ENCODE data around the gene TNS4.

Gene TNS4

GRCh38 chr17:40526668-40527067 lies 25.2 kb upstream of the TNS4 start:
- TF ChIP-seq, protein P1, sequence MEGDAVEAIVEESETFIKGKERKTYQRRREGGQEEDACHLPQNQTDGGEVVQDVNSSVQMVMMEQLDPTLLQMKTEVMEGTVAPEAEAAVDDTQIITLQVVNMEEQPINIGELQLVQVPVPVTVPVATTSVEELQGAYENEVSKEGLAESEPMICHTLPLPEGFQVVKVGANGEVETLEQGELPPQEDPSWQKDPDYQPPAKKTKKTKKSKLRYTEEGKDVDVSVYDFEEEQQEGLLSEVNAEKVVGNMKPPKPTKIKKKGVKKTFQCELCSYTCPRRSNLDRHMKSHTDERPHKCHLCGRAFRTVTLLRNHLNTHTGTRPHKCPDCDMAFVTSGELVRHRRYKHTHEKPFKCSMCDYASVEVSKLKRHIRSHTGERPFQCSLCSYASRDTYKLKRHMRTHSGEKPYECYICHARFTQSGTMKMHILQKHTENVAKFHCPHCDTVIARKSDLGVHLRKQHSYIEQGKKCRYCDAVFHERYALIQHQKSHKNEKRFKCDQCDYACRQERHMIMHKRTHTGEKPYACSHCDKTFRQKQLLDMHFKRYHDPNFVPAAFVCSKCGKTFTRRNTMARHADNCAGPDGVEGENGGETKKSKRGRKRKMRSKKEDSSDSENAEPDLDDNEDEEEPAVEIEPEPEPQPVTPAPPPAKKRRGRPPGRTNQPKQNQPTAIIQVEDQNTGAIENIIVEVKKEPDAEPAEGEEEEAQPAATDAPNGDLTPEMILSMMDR (IDR thresholded peaks at IDR 0.05; ENCODE audit: insufficient read depth, low read length, poor library complexity, severe bottlenecking), result no peak
- Histone ChIP-seq H3K4me3 (replicated peaks; ENCODE audit: low read depth, low read length) (no peak overlapping the region), H3K36me3 (ENCODE audit: control insufficient read depth, insufficient read depth, low read length) (no peaks in the 10 kb centered on the region), H3K27me3 (replicated peaks; ENCODE audit: control insufficient read depth, insufficient read depth, low read length) (no peaks in the 10 kb centered on the region)
- no peak for DNase-seq (ENCODE audit: extremely low read depth, insufficient read length)

GRCh38 chr17:40525294-40525693 lies 23.9 kb upstream of the TNS4 start:
- Histone ChIP-seq H3K36me3 (ENCODE audit: control insufficient read depth, insufficient read depth, low read length) (no peaks in the 10 kb centered on the region), H3K27me3 (replicated peaks; ENCODE audit: control insufficient read depth, insufficient read depth, low read length) (no peaks in the 10 kb centered on the region), H3K4me3 (replicated peaks; ENCODE audit: low read depth, low read length) (no peak overlapping the region)
- no peak for DNase-seq (ENCODE audit: extremely low read depth, insufficient read length)
- TF ChIP-seq, protein P1 (IDR thresholded peaks at IDR 0.05; ENCODE audit: insufficient read depth, low read length, poor library complexity, severe bottlenecking), result no peak

- DNase-seq (ENCODE audit: extremely low read depth, insufficient read length), result no peak
- Histone ChIP-seq H3K4me3 (replicated peaks; ENCODE audit: low read depth, low read length) (no peak overlapping the region), H3K36me3 (ENCODE audit: control insufficient read depth, insufficient read depth, low read length) (no peaks in the 10 kb centered on the region), H3K27me3 (replicated peaks; ENCODE audit: control insufficient read depth, insufficient read depth, low read length) (no peaks in the 10 kb centered on the region)
- TF ChIP-seq, protein P1 (IDR thresholded peaks at IDR 0.05; ENCODE audit: insufficient read depth, low read length, poor library complexity, severe bottlenecking), result no peak
Measured at GRCh38 chr17:40524243-40524965, 23.0 kb upstream of the TNS4 start.

DNA sequence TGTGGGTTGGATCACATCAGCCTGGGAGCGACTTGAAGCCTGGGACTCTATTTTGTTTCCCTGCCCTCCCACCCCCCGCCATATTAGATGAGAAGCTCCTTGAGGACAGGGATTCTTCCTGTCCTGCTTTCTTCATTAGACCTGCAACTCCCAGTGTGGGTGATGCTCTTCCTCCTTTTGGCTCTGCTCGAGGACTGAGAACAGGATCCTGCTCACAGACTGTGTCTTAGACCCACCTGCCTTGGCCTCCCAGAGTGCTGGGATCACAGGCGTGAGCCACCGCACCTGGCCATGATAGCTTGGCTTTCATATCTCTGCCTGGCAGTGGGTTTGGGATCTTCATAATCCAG lies 21.5 kb upstream of the TNS4 start:
- DNase-seq (ENCODE audit: extremely low read depth, insufficient read length), result no peak
- no peaks in the 10 kb centered on the region for H3K27me3 ChIP-seq (replicated peaks; ENCODE audit: control insufficient read depth, insufficient read depth, low read length)
- TF ChIP-seq, protein P1 (IDR thresholded peaks at IDR 0.05; ENCODE audit: insufficient read depth, low read length, poor library complexity, severe bottlenecking), result no peak
- H3K36me3 ChIP-seq (ENCODE audit: control insufficient read depth, insufficient read depth, low read length), result no peaks in the 10 kb centered on the region
- H3K4me3 ChIP-seq (replicated peaks; ENCODE audit: low read depth, low read length), result no peak overlapping the region

DNA sequence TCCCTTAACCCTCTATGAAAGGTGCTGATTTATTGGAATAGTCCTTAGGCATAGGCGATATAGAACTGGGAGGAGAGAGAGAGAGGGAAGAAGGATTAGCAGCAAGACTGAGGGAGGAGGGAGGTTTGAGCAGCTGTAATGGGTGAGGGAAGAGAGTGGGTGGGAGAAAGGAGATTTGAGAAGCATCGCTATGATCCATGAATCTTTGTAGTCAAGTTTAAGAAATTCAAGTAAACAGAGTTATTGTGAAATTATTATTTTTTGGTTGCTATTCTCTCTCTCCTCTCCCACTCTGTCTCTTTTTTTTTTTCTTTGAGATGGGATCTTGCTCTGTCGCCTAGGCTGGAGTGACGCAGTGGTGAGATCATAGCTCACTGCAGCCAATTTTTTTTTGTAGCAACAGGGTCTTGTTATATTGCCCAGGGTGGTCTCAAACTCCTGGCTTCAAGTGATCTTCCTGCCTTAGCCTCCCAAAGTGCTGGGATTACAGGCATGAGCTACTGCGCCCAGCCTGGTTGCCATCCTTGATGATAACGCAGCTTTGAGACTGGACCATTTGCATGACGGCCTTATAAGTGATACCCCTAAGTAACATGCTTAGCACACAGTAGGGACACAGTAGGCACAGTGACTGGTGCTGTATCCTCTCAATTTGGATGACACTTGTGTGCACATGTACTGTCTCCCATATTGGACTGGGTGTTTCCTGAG lies 21.0 kb upstream of the TNS4 start:
- no peaks in the 10 kb centered on the region for H3K27me3 ChIP-seq (replicated peaks; ENCODE audit: control insufficient read depth, insufficient read depth, low read length)
- H3K4me3 ChIP-seq (replicated peaks; ENCODE audit: low read depth, low read length), result no peak overlapping the region
- no peaks in the 10 kb centered on the region for H3K36me3 ChIP-seq (ENCODE audit: control insufficient read depth, insufficient read depth, low read length)
- DNase-seq (ENCODE audit: extremely low read depth, insufficient read length), result no peak
- TF ChIP-seq, protein P1 (IDR thresholded peaks at IDR 0.05; ENCODE audit: insufficient read depth, low read length, poor library complexity, severe bottlenecking), result no peak

Measured in GM06990 (cell line).